ENCODE results near the gene SAMD11. TPM values are rescaled to one million over a fixed set of nuclear protein-coding genes. Genes with fewer than 3 reads are reported as not detected.
"Not testable (repeated sequence)": the region's sequence is repeated elsewhere in the genome, so short reads cannot be mapped to it uniquely, and the experiment has no call there.

The SAMD11 gene
- total RNA-seq, 1 donor from 2014 or later, result 10.2 TPM

DNA sequence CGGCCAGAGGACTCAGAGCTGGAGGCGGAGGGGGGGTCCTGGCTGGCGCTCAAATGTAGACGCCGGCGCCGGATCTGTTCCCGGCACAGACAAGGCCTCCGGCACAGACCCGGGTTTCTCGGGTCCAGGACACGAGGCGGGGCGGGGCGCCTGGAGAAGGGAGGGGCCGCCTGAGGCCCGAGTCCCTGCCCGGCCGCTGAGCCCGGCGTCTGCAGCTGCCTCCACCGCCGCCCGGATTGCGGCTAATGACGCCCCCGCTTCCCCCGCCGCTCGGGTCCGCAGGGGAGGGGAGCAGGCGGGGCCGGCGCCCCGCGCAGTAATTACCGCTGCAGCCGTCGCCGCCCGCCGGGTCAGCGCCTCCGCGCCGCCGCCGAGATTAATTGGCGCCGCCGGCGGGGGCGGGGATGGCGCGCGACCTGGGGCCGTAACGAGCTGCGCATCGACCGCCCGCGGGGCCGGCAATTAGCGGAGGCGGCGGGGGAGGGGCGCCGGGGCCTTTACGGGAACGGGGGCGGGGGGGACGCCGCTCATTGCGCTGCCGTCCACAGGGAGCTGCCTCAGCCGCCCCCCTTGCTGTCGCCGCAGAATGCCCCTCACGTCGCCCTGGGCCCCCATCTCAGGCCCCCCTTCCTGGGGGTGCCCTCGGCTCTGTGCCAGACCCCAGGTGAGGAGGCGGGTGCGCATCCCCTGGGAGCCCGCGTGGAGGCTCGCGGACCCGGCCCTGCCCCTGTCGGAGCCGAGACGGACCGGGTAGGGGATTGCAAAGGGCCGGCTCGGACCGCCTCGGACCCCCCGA lies 18.1 kb downstream of the SAMD11 start:
- peak; percentile 86 for DNase-seq (ENCODE audit: low spot score)
- intact Hi-C loops (cut with DNase I), result loop anchor here (2.0 kb wide), 1 partner anchor 19 kb away; the partner anchor contains the start of gene SAMD11

DNA sequence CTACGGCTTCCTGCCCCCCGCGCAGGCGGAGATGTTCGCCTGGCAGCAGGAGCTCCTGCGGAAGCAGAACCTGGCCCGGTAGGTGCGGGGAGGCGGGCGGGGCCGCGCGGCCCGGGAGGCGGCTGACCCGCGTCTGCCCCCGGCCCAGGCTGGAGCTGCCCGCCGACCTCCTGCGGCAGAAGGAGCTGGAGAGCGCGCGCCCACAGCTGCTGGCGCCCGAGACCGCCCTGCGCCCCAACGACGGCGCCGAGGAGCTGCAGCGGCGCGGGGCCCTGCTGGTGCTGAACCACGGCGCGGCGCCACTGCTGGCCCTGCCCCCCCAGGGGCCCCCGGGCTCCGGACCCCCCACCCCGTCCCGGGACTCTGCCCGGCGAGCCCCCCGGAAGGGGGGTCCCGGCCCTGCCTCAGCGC lies 18.7 kb downstream of the SAMD11 start:
- intact Hi-C loops (cut with DNase I), result no loop called here
- no peak for DNase-seq (ENCODE audit: low spot score)

DNA sequence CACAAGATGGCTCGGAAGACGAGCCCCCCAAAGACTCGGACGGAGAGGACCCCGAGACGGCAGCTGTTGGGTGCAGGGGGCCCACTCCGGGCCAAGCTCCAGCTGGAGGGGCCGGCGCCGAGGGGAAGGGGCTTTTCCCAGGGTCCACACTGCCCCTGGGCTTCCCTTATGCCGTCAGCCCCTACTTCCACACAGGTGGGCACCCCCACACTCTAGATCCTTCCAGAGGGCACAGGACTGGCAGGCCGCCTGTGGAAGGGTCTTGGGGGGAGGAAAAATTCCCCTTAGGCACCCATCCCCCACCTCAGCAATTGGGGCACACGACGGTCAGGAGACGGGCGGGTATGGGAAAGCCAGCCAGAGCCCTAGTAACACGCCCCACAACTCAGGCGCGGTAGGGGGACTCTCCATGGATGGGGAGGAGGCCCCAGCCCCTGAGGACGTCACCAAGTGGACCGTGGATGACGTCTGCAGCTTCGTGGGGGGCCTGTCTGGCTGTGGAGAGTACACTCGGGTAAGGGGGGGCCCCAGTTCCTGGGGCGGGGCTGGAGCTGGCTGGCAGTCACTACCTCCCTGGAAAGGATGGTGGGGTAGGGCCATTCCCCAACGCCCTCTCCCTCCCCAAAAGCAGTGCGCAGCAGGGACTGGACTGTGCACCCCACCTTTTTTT lies 19.3 kb downstream of the SAMD11 start:
- intact Hi-C loops (cut with DNase I), result no loop called here
- DNase-seq (ENCODE audit: low spot score), result no peak

DNA sequence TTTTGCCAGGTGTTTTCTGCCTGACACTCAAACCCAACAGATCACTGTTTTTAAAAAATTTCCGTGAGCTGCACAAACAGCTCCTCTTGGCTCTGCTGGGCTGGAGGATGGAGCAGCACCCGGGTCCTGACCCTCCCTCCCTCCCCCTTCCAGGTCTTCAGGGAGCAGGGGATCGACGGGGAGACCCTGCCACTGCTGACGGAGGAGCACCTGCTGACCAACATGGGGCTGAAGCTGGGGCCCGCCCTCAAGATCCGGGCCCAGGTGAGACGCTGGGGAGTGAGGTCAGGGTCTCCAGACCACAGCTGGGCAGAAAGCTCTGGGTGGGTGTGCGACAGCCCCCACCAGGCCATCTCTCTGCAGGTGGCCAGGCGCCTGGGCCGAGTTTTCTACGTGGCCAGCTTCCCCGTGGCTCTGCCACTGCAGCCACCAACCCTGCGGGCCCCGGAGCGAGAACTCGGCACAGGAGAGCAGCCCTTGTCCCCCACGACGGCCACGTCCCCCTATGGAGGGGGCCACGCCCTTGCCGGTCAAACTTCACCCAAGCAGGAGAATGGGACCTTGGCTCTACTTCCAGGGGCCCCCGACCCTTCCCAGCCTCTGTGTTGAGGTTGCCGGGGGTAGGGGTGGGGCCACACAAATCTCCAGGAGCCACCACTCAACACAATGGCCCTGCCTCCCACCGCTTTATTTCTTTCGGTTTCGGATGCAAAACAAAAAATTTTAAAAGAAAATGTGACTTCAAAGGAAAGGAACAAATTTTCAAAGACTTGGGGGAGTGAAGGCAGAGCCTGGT lies 20.0 kb downstream of the SAMD11 start:
- intact Hi-C loops (cut with DNase I), result no loop called here
- DNase-seq (ENCODE audit: low spot score), result no peak

DNA sequence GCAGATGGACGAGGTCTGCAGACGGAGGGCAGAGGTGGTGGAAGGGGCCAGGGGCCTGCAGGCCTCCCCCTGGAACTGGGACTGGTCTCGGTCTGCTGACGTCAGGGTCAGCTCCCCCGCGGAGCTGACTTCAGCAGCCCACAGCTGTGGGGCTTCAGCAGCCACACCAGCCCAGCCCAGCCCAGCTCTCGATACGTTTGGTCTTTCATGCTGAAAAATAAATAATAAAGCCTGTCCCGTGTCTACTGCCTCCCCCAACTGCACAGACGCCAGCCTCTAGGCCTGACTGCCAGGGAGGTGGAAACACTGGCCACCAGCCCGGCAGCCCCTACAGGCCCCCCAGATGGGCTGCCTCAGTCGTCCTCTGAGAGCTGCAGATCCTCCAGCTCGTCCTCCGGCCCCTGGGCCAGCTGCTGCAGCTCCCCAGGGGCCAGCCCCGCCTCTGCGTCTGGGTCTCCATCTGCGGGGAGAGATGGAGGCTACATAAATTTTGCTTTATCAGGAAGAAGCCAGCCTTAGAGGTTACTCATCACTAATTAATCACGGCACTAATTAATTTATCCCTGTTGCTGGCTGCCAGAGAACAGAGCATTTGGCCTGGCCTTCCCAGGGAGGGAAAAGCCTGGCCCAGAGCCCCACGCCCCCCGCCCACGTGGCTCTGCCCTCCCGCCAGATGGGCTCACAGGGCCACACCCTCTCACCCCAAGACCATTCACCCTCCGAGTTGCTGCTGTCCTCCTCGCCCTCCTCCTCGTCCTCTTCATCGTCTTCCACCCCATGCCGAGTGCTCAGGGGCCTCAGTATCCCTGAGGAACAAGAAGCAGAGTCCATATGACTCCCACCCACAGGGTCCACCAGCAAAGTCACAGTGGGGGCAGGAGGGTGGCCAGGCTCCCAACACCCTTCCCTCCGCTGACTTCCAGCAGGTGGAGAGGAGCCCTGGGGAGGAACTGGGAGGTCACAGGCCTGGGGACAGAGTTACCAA lies 20.9 kb downstream of the SAMD11 start:
- no peak for DNase-seq (ENCODE audit: low spot score)
- intact Hi-C loops (cut with DNase I), result no loop called here

DNA sequence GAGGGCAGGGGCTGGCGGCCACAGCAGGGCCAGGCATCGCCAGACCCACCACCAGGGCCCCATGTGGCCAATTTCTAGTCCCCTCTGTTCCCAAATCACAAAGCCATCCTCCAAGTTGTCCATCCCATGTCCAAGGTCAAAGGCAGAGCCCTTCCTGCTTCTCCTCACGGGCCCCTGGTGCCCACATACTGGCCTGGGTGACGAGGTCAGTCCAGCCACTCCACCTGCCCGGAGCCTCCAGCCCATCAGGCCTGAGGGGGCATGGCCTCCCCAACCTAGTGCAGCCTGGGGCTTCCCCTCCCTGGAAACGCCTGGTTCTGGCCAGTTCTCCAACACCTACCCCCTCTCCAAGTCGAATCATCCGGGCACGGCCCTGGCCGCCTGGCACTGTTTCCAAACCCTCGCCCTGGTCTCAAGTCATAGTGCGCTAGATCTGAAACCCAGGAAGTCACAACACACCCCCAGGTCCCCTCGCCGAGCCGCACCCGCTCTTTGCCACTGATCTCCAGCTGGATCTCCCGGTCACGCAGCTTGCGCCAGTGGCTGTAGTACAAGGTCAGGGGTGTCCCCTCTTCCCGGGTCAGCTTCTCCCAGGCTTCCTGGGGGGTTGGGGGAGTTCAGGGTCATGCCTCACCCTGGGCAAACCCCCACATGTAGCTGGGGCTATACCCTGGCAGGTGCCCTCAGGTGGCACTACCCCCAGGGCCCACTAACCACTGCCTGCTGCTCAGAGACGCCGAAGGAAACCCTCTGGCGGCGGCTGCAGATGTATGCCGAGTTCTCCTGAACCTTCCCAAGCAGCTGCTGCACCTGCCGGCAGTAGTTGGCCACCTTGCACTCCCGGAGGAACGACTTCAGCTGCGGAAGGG lies 22.2 kb downstream of the SAMD11 start:
- no peak for DNase-seq (ENCODE audit: low spot score)
- intact Hi-C loops (cut with DNase I), result no loop called here

DNA sequence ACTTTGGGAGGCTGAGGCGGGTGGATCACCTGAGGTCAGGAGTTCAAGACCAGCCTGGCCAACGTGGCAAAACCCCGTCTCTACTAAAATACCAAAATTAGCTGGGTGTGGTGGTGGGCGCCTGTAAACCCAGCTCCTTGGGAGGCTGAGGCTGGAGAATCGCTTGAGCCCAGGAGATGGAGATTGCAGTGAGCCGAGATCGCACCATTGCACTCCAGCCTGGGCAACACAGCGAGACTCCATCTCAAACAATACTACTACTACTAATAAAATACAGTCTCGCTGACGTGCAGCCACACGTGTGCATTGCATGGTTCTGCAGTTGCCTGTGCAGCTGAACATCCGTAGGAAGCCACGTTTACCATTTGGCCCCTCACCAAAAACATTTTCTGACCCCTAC lies 23.1 kb downstream of the SAMD11 start:
- intact Hi-C loops (cut with DNase I), result not testable (repeated sequence)

DNA sequence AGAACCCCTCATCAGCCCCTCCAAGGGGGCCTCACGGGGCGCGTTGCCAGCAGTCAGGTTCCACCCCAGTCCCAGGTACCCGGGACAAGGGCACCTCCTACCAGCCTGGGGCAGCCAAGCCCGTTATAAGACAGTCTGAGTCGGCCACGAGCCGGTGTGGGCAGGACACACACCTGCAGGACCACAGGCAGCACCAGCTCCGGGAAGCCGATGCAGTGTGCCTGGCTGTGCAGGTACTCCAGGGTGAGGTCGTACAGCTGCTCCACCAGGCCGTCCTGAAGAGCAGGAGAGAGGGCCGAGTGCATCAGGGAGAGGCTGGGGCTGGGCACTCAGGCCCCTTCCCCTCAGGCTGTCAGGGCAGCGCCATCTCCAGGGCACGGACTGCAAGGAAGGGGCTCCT lies 24.2 kb downstream of the SAMD11 start:
- no peak for DNase-seq (ENCODE audit: low spot score)
- intact Hi-C loops (cut with DNase I), result no loop called here

More for the DNA sequence above, 23.1 kb downstream of the SAMD11 start:
- DNase-seq (ENCODE audit: low spot score), result not testable (repeated sequence)

DNA sequence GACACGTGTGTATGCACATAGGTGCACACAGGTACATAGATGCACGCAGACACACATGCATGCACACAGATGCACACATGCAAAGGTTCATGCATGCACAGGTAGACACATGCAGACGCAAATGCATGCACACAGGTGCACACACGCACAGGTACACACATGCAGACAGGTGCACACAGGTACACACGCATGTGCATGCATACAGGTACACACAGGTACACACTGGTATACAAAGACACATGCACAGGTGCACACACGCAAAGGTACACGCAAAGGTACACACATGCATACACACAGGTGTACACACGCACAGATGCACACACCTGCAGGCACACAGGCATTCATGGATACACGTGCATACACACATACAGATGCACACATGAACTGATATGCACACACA lies 26.5 kb downstream of the SAMD11 start:
- intact Hi-C loops (cut with DNase I), result no loop called here
- no peak for DNase-seq (ENCODE audit: low spot score)

DNA sequence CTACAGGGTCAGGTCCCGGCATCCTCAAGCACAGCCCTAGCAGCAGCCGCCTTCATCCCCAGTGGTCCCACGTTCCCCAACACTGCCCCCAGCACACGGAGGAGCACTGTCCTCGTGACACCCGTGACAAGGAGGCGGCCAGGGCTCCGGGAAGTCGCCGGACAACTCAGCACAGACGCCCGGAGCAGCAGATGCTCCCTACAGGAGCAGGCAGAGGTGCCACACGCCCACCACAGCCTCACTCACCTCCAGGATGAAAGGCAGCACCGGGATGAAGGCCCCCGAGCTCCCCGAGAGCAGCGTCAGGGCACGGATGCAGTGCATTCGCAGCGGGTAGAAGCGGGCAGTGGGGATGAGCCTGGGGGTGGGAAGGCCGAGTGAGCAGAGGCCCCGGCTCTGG lies 27.2 kb downstream of the SAMD11 start:
- DNase-seq (ENCODE audit: low spot score), result no peak
- intact Hi-C loops (cut with DNase I), result no loop called here

DNA sequence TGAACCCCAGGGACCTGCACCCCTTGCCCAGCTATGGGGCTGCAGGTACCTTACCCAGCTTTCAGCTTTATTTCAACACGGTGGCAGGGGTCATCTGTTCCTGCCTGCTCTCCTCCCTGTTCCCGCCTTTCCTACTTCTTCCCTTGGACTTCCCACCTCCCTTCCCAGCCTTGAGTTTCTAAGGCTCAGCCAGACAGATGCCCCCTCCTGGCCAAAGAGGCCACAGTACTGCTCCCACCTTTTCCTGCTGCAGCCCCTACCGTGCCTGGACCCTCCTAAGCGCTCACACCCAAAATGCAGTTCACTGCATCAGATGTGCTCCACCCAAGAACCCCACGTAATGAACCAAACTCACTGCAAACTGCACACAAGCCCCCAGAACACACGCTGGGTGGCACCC lies 27.6 kb downstream of the SAMD11 start:
- no peak for DNase-seq (ENCODE audit: low spot score)
- intact Hi-C loops (cut with DNase I), result no loop called here

DNA sequence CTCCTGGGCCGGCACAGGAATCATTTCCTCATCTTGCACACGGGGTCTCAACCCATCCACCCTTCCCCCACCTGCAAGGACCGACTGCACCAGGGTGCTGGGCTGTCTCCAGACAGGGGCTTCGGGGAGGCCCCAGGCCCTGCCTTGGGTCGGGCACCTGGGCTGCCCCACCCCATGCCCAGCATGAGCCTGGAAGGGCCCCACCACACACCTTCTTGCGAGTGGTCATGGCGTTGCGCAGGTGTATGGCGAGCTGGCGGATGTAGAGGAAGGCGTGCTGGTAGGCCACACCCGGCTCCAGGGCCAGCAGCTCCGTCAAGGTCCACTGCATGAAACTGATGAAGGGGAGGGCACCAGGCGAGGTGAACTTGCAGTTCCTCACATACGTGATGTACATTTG lies 28.5 kb downstream of the SAMD11 start:
- intact Hi-C loops (cut with DNase I), result no loop called here
- DNase-seq (ENCODE audit: low spot score), result no peak

DNA sequence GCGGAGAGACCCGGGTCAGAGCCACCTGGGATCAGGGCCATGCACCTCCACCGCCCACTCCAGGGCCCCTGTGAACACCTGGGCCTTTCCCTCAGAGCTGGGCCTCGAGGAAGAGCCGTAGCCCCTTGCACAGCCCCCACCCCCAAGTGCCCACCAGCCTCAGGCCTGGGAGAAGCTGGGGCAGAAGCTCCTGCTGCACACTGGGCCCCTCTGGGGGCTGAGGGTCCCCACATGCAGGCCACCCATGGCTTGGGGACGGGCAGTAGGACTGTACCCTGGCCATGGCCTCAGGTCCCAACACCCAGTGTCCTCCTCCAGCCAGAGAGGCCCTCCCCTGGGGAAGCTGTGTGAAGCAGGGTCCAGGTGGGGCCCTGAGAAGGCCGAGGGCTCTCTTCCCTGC lies 28.9 kb downstream of the SAMD11 start:
- intact Hi-C loops (cut with DNase I), result no loop called here
- no peak for DNase-seq (ENCODE audit: low spot score)

DNA sequence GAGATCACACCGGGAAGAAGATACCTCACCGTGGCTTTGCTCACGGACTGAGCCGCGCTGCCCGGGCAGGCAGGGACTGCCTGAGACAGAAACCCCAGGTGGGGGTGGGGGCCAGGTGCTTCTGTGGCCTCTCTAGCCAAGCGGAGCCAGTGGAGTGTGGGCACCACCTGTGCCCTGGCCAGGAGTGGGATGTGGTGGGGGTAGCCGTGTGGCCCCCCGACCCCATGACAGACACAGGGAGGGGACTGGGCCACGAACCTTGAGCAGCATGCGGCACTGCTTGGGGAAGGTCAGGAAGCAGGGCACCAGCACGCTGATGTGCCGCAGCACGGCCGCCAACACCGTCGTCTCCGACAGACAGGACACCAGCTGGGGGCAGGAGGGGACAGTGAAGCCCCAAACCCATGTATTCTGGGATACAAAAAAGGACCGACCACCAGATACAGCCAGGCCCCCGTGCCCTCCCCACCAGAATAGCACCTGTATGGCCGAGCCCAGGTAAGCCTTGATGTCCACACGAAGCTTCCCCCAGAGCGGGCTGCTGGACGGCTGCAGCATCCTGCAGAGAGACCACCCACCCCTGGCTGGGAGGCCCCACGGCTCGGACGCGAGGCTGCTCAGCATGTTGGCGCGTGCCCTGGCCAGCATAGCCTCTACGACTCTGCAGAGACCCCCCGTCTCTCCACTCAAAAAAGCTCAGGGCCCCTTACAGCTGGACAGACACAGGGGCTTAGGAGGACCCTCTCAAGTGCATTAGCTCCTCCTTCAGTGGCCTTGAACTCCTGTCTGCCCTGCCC lies 30.0 kb downstream of the SAMD11 start:
- intact Hi-C loops (cut with DNase I), result no loop called here
- DNase-seq (ENCODE audit: low spot score), result no peak

DNA sequence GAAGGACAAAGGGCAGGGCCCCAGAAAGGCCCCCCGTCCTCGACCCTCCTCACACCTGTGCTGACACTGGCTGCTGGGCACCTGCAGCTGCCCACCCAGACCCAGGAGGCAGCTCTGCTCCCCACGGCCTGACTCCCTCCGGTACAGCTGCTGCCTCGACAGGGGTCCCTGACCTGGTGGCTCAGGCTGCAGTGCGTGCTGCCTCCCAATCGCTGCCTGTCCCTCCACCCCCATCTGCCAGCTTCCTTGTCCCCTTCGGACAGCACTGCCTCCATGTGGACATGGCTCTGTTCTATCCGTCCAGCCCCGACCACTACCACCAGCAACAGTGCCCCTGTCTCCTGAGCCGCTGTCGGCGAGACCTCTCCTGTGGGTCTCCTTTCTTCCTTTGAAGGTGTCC lies 31.2 kb downstream of the SAMD11 start:
- intact Hi-C loops (cut with DNase I), result no loop called here
- no peak for DNase-seq (ENCODE audit: low spot score)

DNA sequence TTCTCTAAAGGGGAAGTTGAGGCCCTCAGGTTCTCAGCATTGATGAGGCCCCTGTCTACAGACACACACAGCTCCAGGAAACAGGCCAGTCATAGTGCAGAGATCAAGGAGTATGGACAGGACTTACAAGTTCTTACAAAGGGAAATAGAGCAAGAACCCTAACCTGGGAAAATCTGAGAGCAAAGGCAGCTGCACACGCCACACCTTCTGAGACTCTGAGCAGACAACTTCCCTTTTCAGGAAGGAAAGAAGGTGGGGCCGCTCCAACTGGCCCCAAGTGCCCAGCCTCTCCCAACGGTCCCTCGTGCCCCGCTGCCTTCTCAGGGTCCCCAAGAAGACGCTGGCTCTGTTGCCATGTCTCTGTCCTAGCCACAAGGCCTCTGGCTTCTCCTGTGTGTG lies 31.8 kb downstream of the SAMD11 start:
- intact Hi-C loops (cut with DNase I), result no loop called here
- no peak for DNase-seq (ENCODE audit: low spot score)

DNA sequence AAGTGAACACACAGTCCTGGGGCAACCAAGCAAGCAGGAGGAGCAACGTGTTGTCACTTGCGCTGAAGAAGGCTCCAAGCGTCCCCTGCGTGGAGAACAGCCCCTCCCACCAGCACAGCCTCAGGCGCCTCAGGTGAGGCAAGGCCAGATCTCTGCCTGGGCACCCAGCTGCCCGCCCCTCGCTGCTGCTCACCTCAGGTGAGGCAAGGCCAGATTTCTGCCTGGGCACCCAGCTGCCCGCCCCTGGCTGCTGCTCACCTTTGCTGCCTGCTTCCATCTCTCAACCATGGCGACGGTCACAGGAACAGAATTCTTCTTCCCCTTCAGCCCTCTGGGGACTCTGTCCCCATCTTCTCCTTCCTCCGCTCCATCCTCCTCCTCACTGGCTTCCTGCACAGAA lies 32.9 kb downstream of the SAMD11 start:
- DNase-seq (ENCODE audit: low spot score), result no peak
- intact Hi-C loops (cut with DNase I), result no loop called here
